ENCODE results near the gene LRRN1. TPM values are rescaled to one million over a fixed set of nuclear protein-coding genes. Genes with fewer than 3 reads are reported as not detected.
"Not testable (repeated sequence)": the region's sequence is repeated elsewhere in the genome, so short reads cannot be mapped to it uniquely, and the experiment has no call there.

Gene LRRN1
- total and polyA plus RNA-seq, 3 experiments from 2014 or later, result 0.23 to 0.80 (median 0.39) TPM

DNA sequence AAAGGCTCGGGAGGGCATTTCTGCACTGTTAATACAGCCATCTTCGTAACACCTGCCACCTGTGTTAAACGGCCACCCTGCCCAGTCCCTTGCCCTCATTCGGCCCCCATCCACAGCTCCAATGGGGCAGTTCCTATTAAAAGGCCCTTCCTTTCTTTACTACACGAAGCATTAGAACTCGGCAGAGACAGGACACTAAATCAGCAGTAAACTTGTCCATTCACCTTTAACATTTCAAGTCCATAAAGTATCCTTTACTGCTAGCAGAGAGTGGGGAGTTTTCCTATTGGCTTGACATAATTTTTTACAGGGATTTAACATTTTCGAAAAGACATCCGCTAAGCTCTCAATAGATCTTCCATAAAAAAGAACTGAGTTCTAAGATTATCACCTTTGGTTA, 76.3 kb downstream of the LRRN1 start:
- Histone ChIP-seq H3K4me1 (ENCODE audit: insufficient read depth, low read length) (no peaks in the 10 kb centered on the region), H3K4me3 (ENCODE audit: low read length) (no peak overlapping the region), H3K9me3 (ENCODE audit: low read length) (no peaks in the 10 kb centered on the region), H3K27ac (ENCODE audit: low read depth, low read length) (no peak overlapping the region), H3K36me3 (ENCODE audit: insufficient read depth, low read length) (no peaks in the 10 kb centered on the region), H3K27me3 (ENCODE audit: insufficient read depth, low read length, poor library complexity, severe bottlenecking) (no peaks in the 10 kb centered on the region)
- H3K9me3 Mint-ChIP-seq, result peaks cover 0 to 8% (median 0%) of the 10 kb centered on the region in 5 donors
- no peak overlapping the region for H3K27ac Mint-ChIP-seq
- no peaks in the 10 kb centered on the region for H3K27me3 Mint-ChIP-seq
- no peak overlapping the region for H3K4me3 Mint-ChIP-seq
- ChIA-PET POLR2A (no interaction called here), CTCF (no interaction called here)
- no peaks in the 10 kb centered on the region for H3K4me1 Mint-ChIP-seq
- peaks cover 0 to 10% (median 2%) of the 10 kb centered on the region in 3 donors for H3K36me3 Mint-ChIP-seq
- no peak for DNase-seq

DNA sequence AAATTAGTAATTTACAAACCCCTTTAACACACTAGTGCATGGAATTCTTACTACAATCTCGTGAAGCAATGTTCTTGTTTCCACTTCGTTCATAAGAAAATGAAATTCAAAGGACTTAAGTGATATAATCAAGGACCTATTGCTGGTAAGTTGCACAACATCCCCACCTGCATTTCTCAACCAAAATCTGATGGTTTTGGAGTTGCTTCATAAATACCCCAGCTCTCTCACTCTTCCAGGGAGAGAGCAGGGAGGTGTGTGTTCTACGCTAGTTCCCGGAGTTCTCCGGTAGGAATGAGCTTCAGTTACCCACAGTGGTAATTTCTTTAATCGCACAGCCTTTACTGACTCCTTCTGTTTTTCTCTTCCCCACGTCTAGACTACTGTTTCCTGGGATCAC, 81.8 kb downstream of the LRRN1 start:
- POLR2A ChIA-PET, result no interaction called here
- H3K36me3 Mint-ChIP-seq, result peaks cover 0 to 8% (median 0%) of the 10 kb centered on the region in 3 donors
- peaks cover 3 to 27% (median 11%) of the 10 kb centered on the region in 5 donors for H3K9me3 Mint-ChIP-seq
- H3K4me1 Mint-ChIP-seq, result no peaks in the 10 kb centered on the region
- H3K4me3 Mint-ChIP-seq, result no peak overlapping the region
- Histone ChIP-seq H3K9me3 (ENCODE audit: low read length) (no peaks in the 10 kb centered on the region), H3K27ac (ENCODE audit: low read depth, low read length) (no peak overlapping the region), H3K27me3 (ENCODE audit: insufficient read depth, low read length, poor library complexity, severe bottlenecking) (no peaks in the 10 kb centered on the region), H3K36me3 (ENCODE audit: insufficient read depth, low read length) (no peaks in the 10 kb centered on the region), H3K4me3 (ENCODE audit: low read length) (no peak overlapping the region), H3K4me1 (ENCODE audit: insufficient read depth, low read length) (no peaks in the 10 kb centered on the region)
- no peaks in the 10 kb centered on the region for H3K27me3 Mint-ChIP-seq
- DNase-seq, result no peak
- no peak overlapping the region for H3K27ac Mint-ChIP-seq
- CTCF ChIA-PET, result no interaction called here

DNA sequence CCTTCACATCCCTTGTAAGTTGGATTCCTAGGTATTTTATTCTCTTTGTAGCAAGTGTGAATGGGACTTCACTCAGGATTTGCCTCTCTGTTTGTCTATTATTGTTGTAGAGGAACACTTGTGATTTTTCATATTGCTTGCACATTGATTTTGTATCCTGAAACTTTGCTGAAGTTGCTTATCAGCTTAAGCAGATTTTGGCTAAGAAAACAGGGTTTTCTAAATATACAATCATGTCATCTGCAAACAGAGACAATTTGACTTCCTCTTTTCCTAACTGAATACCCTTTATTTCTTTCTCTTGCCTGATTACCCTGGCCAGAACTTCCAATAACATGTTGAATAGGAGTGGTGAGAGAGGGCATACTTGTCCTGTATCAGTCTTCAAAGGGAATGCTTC, 88.1 kb downstream of the LRRN1 start:
- CTCF ChIA-PET; H3K27ac ChIP-seq (ENCODE audit: low read depth, low read length); H3K4me3 Mint-ChIP-seq; DNase-seq; H3K27me3 ChIP-seq (ENCODE audit: insufficient read depth, low read length, poor library complexity, severe bottlenecking); H3K9me3 ChIP-seq (ENCODE audit: low read length); POLR2A ChIA-PET; H3K4me3 ChIP-seq (ENCODE audit: low read length); H3K36me3 Mint-ChIP-seq; H3K36me3 ChIP-seq (ENCODE audit: insufficient read depth, low read length); H3K4me1 ChIP-seq (ENCODE audit: insufficient read depth, low read length); H3K27ac Mint-ChIP-seq; H3K4me1 Mint-ChIP-seq; H3K27me3 Mint-ChIP-seq: not testable (repeated sequence)
- H3K9me3 Mint-ChIP-seq, result peaks cover 26 to 65% (median 45%) of the 10 kb centered on the region in 5 donors

DNA sequence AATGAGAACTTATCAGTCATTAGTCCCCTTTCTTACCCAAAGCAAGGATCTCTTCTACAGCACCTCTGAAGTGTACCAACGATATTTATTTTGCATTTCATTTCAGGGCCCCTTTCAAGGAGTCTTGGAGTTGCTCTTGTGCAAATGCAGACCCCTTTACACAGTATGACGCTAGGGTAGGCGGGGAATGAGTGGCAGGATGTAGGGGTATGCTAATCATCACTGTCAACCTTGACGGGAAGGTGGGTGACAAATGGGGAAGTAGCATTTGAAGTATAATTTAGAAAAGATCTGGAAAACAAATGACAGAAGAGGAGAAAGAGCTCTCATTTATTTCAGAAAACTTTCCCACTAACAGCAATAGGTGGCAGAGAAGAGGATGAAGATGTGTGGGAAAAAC, 94.4 kb downstream of the LRRN1 start:
- no peaks in the 10 kb centered on the region for H3K9me3 ChIP-seq (ENCODE audit: low read length)
- DNase-seq, result no peak
- no peak overlapping the region for H3K4me3 Mint-ChIP-seq
- no peaks in the 10 kb centered on the region for H3K4me1 Mint-ChIP-seq
- no peak overlapping the region for H3K27ac ChIP-seq (ENCODE audit: low read depth, low read length)
- H3K27me3 ChIP-seq (ENCODE audit: insufficient read depth, low read length, poor library complexity, severe bottlenecking), result no peaks in the 10 kb centered on the region
- no peak overlapping the region for H3K4me3 ChIP-seq (ENCODE audit: low read length)
- H3K27ac Mint-ChIP-seq, result no peak overlapping the region
- ChIA-PET POLR2A (no interaction called here), CTCF (no interaction called here)
- H3K36me3 Mint-ChIP-seq, result peaks cover 0 to 3% (median 1%) of the 10 kb centered on the region in 3 donors
- no peaks in the 10 kb centered on the region for H3K27me3 Mint-ChIP-seq
- no peaks in the 10 kb centered on the region for H3K4me1 ChIP-seq (ENCODE audit: insufficient read depth, low read length)
- H3K9me3 Mint-ChIP-seq, result peaks cover 10 to 50% (median 31%) of the 10 kb centered on the region in 5 donors
- H3K36me3 ChIP-seq (ENCODE audit: insufficient read depth, low read length), result no peaks in the 10 kb centered on the region
